DMS79 (cell line): Measurements from ENCODE around the gene METTL27.
"Not testable (repeated sequence)": the region's sequence is repeated elsewhere in the genome, so short reads cannot be mapped to it uniquely, and the experiment has no call there.

Source experiments
- DNase-seq: peaks from one replicate; lab custom pipeline; 2025; lab: John Stamatoyannopoulos, UW

The METTL27 gene

DNA sequence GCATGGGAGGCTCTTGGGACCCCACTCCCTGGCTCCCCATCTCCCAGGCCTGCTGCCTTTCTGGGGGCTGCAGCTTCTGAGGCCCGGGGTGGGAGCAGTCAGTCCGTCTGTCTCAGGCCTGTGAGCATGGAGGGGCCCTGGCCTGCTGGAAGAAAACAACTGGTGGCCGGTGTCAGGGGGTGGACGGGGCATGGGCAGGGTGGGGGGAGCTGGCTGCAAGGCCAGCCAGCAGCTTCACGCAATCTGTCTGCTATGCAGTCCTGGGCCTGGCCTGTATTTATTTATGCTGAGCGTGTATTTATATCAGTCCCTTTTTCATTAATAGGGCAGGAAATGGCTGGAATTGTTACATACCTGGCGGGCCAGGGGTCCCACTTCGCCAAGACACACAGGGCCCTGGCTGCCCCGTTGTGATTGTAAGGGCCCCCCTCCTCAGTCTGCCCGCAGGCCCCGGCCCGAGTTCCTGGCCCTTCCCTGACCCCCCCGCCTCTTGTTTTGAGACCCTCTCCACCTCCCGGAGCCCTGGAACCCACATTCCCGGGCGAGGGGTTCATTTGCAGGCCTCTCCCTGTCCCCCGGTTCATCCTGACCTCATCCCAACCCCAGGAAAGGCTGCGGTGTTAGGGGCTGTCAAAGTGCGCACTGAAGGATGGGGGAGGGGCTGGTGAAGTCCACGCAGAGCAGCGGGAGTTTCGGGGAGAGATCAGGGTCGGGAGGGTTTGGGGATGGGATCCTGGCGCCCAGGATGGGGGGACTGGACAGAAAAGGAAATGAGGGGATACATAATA is 26.9 kb upstream of the METTL27 start:
- no peak for DNase-seq

- no peak for DNase-seq
Observed at GRCh38 chr7:73866446-73866767, 24.1 kb upstream of the METTL27 start.

GRCh38 chr7:73865738-73866445 is 23.6 kb upstream of the METTL27 start:
- no peak for DNase-seq

DNA sequence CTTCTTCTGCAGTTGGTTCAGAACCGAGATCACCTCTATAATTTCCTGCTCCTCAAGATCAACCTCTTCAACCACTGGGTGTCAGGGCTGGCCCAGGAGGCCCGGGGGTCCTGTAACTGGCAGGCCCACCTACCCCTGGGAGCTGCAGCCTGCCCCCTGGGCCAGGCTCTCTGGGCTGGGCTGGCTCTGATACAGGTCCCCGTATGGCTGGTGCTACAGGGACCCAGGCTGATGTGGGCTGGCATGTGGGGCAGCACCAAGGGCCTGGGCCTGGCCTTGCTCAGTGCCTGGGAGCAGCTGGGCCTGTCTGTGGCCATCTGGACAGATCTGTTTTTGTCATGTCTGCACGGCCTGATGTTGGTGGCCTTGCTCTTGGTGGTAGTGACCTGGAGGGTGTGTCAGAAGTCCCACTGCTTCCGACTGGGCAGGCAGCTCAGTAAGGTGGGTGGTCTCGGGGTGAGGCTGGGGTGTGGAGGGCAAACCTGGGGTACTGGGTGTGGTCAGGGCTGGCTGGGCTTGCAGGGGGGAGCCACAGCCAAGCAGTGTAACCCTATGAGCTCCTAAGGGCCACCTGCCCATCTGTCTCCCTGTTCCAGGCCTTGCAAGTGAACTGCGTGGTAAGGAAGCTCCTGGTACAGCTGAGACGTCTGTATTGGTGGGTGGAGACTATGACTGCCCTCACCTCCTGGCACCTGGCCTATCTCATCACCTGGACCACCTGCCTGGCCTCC is 22.8 kb upstream of the METTL27 start:
- DNase-seq, result no peak

DNA sequence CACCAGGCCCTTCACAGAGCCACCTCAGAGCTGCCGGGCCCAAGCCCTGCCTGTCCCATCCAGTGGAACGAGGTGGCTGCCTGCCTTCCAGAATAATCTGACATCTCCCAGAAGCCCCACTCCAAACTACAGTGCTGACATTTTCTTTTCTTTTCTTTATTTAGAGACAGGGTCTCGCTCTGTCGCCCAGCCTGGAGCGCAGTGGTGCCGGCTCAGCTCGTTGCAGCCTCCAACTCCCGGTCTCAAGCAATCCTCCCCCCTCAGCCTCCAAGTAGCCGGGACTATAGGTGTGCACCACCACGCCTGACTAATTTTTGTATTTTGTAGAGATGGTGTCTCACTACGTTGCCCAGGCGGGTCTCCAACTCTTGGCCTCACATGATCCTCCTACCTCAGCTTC is 19.0 kb upstream of the METTL27 start:
- DNase-seq, result no peak

DNA sequence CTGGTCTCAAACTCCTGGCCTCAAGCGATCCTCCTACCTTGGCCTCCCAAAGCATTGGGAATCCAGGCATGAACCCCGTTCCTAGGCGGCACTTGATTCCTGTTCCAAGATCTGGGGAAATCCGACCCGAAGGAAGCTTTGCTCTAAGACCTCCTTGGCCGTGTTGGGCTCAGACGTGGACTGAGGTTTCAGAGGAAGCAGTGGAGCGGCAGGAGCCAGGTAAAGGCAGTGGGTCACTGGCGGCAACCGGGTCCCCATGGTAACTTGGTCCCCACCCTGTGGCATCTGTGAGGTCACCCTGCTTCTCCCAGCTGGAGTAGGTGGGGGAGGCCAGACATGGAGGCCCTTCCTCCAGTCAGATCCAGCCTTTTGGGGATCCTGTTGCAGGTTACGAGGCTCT is 18.5 kb upstream of the METTL27 start, which contains the start of gene TMEM270:
TMEM270 (plus strand) TSS at position 301 of the 400 bp plus-strand sequence; CDS start at position 337, 36 bp downstream.
- DNase-seq, result no peak

DNA sequence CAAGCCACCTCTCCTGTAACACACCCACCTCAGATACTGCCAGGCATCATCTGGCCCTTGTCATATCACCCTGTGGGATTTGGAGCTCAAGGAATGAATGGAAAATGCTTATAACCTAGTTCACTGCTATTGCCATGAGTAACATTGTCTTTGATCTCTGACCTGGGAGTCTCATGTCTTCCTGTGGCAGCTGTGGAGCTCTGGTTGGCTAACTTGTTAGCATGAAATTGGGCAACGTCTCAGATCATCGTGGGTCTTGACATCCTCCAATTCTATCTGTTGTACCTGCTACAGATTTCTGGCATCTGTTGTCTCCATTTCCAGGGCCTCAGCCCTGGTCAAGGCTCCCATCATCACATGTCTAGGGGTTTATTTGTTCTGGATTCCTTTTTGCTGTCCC is 16.5 kb upstream of the METTL27 start:
- DNase-seq, result no peak

DNA sequence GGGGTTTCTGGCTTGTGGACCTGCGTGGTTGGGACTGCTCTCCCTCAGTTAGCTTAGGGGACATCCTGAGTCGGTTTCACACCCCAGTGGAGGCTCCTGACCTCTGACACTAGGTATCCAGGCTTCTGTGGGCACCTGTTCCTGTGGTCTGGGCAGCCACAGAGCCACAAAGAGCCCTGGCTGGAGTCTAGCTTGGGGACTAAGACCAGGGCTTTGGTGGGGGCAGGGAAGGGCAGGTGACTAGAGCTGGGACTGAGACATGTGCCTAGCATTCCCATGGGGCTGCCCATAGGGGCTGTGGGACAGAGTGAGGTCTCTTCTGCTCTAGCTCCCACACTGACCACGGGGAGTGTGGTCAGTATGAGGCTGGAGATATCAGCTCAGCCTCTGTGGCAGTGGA is 14.6 kb upstream of the METTL27 start:
- no peak for DNase-seq

DNA sequence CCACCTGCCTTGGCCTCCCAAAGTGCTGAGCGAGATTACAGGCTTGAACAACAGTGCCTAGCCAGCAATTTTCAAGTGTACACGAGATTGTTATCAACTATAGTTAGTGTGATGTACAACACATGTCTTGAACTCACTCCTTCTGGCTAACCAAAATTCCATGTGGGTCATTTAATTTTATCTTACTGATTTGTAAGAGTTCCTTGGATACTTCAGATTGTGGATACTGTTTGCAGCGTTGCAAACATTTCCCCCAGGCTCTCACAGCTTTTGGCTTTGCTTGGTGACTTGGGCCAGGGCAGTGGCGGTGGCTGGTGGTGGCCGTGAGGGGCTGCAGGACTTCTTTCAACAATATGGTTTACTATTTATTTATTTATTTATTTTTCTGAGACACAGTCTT is 10.2 kb upstream of the METTL27 start:
- DNase-seq, result no peak

DNA sequence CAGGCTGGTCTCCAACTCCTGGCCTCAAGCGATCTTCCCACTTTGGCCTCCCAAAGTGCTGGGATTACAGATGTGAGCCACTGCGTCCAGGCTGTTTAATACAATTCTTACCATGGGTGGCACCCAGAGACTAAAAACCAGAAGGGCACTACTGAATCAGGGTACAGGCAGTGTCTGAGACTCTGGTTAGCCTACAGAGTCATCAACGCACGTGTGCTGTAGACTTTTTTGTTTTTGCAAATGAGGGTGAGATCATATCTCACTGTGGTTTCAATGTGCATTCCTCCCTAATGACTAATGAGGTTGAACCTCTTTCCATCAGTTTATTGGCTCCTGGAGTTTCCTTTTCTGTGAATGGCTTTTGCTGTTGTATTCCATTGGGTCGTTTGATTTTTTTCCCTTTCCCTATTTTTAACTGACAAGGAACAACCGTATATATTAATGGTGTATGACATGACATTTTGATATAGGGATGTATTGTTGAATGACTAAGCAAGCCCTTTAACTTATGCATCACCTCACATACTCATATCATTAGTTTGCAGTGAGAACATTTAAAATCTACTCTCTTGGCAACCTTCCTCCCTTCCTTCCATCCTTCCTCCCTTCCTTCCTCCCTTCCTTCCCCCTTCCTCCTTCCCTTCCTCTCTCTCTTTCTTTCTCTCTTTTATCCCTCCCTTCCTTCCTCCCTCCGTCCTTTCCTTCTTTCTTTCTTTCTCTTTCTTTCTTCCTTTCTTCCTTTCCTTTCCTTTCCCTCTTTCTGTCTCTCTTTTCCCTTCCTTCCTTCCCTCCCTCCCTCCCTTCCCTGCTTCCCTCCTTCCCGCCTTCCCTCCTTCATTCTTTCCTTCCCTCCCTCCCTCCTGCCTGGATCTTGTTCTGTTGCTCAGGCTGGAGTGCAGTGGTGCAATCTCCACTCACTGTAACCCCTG is 9.4 kb upstream of the METTL27 start:
- peak; percentile 35 for DNase-seq

DNA sequence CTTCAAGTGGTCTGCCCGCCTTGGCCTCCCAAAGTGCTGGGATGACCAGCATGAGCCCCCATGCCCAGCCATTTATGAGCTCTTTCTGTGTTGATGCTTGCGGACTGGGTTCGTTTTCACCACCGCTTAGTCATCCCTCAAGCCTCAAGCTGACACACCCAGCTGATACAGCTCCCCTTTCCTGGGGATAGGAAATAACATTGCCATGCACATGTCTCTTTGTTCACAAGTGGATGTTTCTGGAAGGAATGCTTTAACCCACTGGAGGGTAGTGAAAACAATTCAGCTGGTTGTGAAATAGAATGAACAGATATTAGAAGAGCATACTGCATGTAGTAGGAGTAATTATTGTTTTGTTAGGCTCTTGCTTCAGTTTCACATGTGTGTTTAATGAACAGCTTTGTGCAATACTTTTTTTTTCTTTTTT is 8.5 kb upstream of the METTL27 start:
- no peak for DNase-seq

DNA sequence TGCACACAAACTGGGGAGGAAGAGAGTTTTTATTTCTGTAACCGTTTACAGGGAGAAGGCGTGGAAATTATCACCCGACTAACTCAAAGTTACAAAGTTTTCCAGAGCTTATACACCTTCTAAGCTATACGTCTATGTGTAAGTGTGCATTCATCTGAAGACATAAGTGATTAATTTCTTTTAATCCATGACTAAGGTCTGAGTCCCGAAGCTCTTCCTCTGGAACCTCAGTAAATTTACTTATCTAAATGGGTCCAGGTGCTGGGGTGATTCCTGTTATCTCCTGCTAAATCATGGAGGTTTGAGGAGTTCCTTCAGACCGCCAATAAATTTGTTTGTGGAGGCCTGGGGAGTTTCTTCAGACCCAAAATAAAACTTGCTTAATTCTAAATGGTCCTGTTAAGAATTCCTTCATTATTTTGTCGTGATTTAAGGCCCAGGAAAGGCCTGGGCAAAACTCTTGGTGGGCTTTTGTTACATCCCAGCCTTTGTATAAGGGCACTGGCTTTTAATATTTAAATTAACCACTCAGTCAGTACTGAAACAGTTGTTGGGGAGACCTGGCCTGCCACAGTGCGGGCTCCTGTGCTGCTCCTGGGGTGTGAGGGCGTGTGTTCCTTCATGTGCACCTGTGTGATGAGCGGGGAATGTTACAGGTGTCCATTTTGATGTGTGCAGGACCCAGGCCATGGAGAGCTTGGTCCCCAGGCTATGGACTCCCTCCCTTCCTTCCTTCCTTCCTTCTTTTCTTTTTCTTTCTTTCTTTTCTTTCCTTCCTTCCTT is 5.8 kb upstream of the METTL27 start:
- DNase-seq, result no peak

DNA sequence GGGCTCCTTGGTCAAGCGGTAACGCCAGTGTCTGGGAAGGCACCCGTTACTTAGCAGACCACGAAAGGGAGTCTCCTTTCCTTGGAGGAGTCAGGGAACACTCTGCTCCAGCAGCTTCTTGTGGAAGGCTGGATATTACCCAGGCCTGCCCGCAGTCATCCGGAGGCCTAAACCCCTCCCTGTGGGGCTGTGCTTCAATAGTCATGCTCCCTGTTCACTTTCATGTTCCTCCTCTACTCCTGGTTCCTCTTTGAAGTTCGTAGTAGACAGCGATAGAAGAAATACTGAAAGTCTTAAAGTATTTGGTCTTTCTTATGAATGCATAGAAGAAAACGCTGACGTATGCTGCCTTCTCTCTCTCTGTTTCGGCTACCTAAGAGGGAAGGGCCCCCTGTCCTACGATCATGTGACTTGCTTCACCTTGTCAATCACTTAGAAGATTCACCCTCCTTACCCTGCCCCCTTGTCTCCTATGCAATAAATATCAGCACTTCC is 3.4 kb upstream of the METTL27 start:
- not testable (repeated sequence) for DNase-seq

GRCh38 chr7:73844848-73845460 is 2.6 kb upstream of the METTL27 start:
- DNase-seq, result no peak

DNA sequence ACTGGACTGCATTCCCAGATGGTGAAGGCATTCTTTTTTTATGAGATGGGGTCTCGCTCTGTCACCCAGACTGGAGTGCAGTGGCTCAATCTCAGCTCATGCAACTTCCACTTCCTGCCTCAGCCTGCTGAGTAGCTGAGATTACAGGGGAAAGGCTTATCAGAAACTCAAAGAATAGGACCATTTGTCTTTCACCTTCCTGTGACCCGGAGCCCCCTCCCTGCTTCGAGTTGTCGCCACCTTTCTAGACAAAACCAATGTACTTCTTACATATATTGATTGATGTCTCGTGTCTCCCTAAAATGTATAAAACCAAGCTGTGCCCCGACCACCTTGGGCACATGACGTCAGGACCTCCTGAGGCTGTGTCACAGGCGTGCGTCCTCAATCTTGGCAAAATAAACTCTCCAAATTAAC is 1.8 kb upstream of the METTL27 start:
- no peak for DNase-seq

GRCh38 chr7:73841689-73842066 is 638 bp downstream of the METTL27 start:
- DNase-seq, result no peak

DNA sequence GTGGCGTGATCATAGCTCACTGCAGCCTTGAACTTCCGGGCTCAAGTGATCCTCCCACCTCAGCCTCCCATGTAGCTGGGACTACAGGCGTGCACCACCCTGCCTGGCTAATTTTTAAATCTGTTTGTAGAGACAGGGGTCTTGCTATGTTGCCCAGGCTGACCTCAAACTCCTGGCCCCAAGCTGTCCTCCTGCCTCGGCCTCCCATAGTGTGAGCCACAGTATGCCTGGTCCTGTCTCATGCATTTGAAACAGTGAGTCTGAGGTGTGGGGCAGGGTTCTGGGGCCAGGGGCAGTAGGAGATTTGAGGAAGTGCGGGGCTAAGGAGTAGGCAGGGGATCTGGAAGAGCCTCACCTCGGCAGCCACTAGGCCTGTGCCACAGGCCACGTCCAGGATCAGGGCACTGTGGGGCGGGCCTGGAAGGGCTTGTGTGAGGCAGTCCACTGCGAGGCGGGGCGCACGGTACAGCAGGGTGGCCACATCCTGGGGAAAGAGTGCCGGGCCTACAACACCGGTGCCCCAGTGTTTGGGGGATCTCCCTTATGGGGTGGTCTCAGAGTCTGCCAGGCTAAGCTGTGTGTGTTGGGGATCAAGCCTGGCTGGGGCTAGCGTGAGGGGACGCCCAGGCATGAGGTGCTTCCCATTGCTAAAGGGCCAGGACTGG is 1.5 kb downstream of the METTL27 start:
- DNase-seq, result no peak

- DNase-seq, result no peak
Observed at GRCh38 chr7:73839743-73840714, 2.3 kb downstream of the METTL27 start.

GRCh38 chr7:73839290-73839689 is 3.0 kb downstream of the METTL27 start:
- DNase-seq, result no peak
